Measurements from ENCODE around the gene DZIP3.
"Not testable (repeated sequence)": the region's sequence is repeated elsewhere in the genome, so short reads cannot be mapped to it uniquely, and the experiment has no call there.

The DZIP3 gene

GRCh38 chr3:108623504-108623903, 34.0 kb downstream of the DZIP3 start:
- Histone ChIP-seq H3K27ac (ENCODE audit: low read depth, low read length) (no peak overlapping the region), H3K9ac (ENCODE audit: low read length) (no peak overlapping the region), H3K4me2 (ENCODE audit: low read depth, low read length, poor library complexity, severe bottlenecking) (no peak overlapping the region), H3K9me2 (replicated peaks; ENCODE audit: insufficient read depth, low read length) (no peaks in the 10 kb centered on the region), H3K79me2 (ENCODE audit: insufficient read depth, low read length) (no peaks in the 10 kb centered on the region), H4K20me1 (ENCODE audit: low read depth, low read length) (no peaks in the 10 kb centered on the region), H3K27me3 (ENCODE audit: low read length) (no peaks in the 10 kb centered on the region), H3K4me3 (ENCODE audit: insufficient read depth, low read length, poor library complexity, severe bottlenecking) (no peak overlapping the region), H3K9me3 (ENCODE audit: insufficient read depth, low read length) (no peaks in the 10 kb centered on the region), H2AFZ (ENCODE audit: low read depth, low read length, severe bottlenecking) (no peak overlapping the region), H3F3A (ENCODE audit: insufficient read depth) (no peaks in the 10 kb centered on the region), H3K36me3 (ENCODE audit: low read length) (no peaks in the 10 kb centered on the region)
- TF ChIP-seq EZH2phosphoT487 (conservative IDR thresholded peaks at IDR 0.05; ENCODE audit: low read length) (no peak), CTCF (IDR thresholded peaks at IDR 0.05; ENCODE audit: insufficient read depth, low read length, poor library complexity, severe bottlenecking) (no peak)

GRCh38 chr3:108629974-108630373, 40.5 kb downstream of the DZIP3 start:
- no peak overlapping the region for H3K4me3 ChIP-seq (ENCODE audit: insufficient read depth, low read length, poor library complexity, severe bottlenecking)
- H3K9me2 ChIP-seq (replicated peaks; ENCODE audit: insufficient read depth, low read length) = no peaks in the 10 kb centered on the region
- no peaks in the 10 kb centered on the region for H3K79me2 ChIP-seq (ENCODE audit: insufficient read depth, low read length)
- peaks cover 4% of the 10 kb centered on the region; the same call in 1 of the 2 replicates for H3K36me3 ChIP-seq (ENCODE audit: low read length)
- no peak overlapping the region for H3K27ac ChIP-seq (ENCODE audit: low read depth, low read length)
- no peaks in the 10 kb centered on the region for H3K9me3 ChIP-seq (ENCODE audit: insufficient read depth, low read length)
- no peaks in the 10 kb centered on the region for H3K27me3 ChIP-seq (ENCODE audit: low read length)
- H2AFZ ChIP-seq (ENCODE audit: low read depth, low read length, severe bottlenecking) = no peak overlapping the region
- no peaks in the 10 kb centered on the region for H3F3A ChIP-seq (ENCODE audit: insufficient read depth)
- no peaks in the 10 kb centered on the region for H4K20me1 ChIP-seq (ENCODE audit: low read depth, low read length)
- no peak overlapping the region for H3K4me2 ChIP-seq (ENCODE audit: low read depth, low read length, poor library complexity, severe bottlenecking)
- H3K9ac ChIP-seq (ENCODE audit: low read length) = no peak overlapping the region
- TF ChIP-seq EZH2phosphoT487 (conservative IDR thresholded peaks at IDR 0.05; ENCODE audit: low read length) = no peak

- no peak overlapping the region for H3K9ac ChIP-seq (ENCODE audit: low read length)
- no peak overlapping the region for H2AFZ ChIP-seq (ENCODE audit: low read depth, low read length, severe bottlenecking)
- H3F3A ChIP-seq (ENCODE audit: insufficient read depth) = no peaks in the 10 kb centered on the region
- H3K9me2 ChIP-seq (replicated peaks; ENCODE audit: insufficient read depth, low read length) = no peaks in the 10 kb centered on the region
- H3K36me3 ChIP-seq (ENCODE audit: low read length) = no peaks in the 10 kb centered on the region
- H3K9me3 ChIP-seq (ENCODE audit: insufficient read depth, low read length) = no peaks in the 10 kb centered on the region
- H4K20me1 ChIP-seq (ENCODE audit: low read depth, low read length) = no peaks in the 10 kb centered on the region
- H3K27ac ChIP-seq (ENCODE audit: low read depth, low read length) = no peak overlapping the region
- H3K27me3 ChIP-seq (ENCODE audit: low read length) = no peaks in the 10 kb centered on the region
- H3K4me2 ChIP-seq (ENCODE audit: low read depth, low read length, poor library complexity, severe bottlenecking) = no peak overlapping the region
- no peaks in the 10 kb centered on the region for H3K79me2 ChIP-seq (ENCODE audit: insufficient read depth, low read length)
- TF ChIP-seq EZH2phosphoT487 (conservative IDR thresholded peaks at IDR 0.05; ENCODE audit: low read length) (no peak), CTCF (IDR thresholded peaks at IDR 0.05; ENCODE audit: insufficient read depth, low read length, poor library complexity, severe bottlenecking) (no peak)
- H3K4me3 ChIP-seq (ENCODE audit: insufficient read depth, low read length, poor library complexity, severe bottlenecking) = no peak overlapping the region
Observed at GRCh38 chr3:108642526-108642925, 53.0 kb downstream of the DZIP3 start.

- TF ChIP-seq EZH2phosphoT487 (conservative IDR thresholded peaks at IDR 0.05; ENCODE audit: low read length) = no peak
- no peak for TF ChIP-seq CTCF (IDR thresholded peaks at IDR 0.05; ENCODE audit: insufficient read depth, low read length, poor library complexity, severe bottlenecking)
- Histone ChIP-seq H3K4me3 (ENCODE audit: insufficient read depth, low read length, poor library complexity, severe bottlenecking) (no peak overlapping the region), H4K20me1 (ENCODE audit: low read depth, low read length) (no peaks in the 10 kb centered on the region)
Observed at GRCh38 chr3:108645364-108645763, 55.8 kb downstream of the DZIP3 start.

GRCh38 chr3:108655664-108656063, 66.1 kb downstream of the DZIP3 start:
- H3K27ac ChIP-seq (ENCODE audit: low read depth, low read length); H3K9me3 ChIP-seq (ENCODE audit: insufficient read depth, low read length); H3K4me3 ChIP-seq (ENCODE audit: insufficient read depth, low read length, poor library complexity, severe bottlenecking); H3K36me3 ChIP-seq (ENCODE audit: low read length); H3F3A ChIP-seq (ENCODE audit: insufficient read depth); H3K9me2 ChIP-seq (replicated peaks; ENCODE audit: insufficient read depth, low read length); H2AFZ ChIP-seq (ENCODE audit: low read depth, low read length, severe bottlenecking); H3K27me3 ChIP-seq (ENCODE audit: low read length); H3K79me2 ChIP-seq (ENCODE audit: insufficient read depth, low read length); H3K4me2 ChIP-seq (ENCODE audit: low read depth, low read length, poor library complexity, severe bottlenecking); H3K9ac ChIP-seq (ENCODE audit: low read length); H4K20me1 ChIP-seq (ENCODE audit: low read depth, low read length): not testable (repeated sequence)

More at GRCh38 chr3:108645364-108645763, 55.8 kb downstream of the DZIP3 start:
- Histone ChIP-seq H3K79me2 (ENCODE audit: insufficient read depth, low read length) (no peaks in the 10 kb centered on the region), H3K27me3 (ENCODE audit: low read length) (no peaks in the 10 kb centered on the region), H2AFZ (ENCODE audit: low read depth, low read length, severe bottlenecking) (no peak overlapping the region), H3K9me3 (ENCODE audit: insufficient read depth, low read length) (no peaks in the 10 kb centered on the region), H3K9ac (ENCODE audit: low read length) (no peak overlapping the region), H3K36me3 (ENCODE audit: low read length) (no peaks in the 10 kb centered on the region), H3K4me2 (ENCODE audit: low read depth, low read length, poor library complexity, severe bottlenecking) (no peak overlapping the region), H3K9me2 (replicated peaks; ENCODE audit: insufficient read depth, low read length) (no peaks in the 10 kb centered on the region), H3F3A (ENCODE audit: insufficient read depth) (no peaks in the 10 kb centered on the region), H3K27ac (ENCODE audit: low read depth, low read length) (no peak overlapping the region)
